Neuronal stem cell (in vitro differentiated cells): ENCODE data around the gene PGA4.
"Not testable (repeated sequence)": the region's sequence is repeated elsewhere in the genome, so short reads cannot be mapped to it uniquely, and the experiment has no call there.

Source experiments
- DNase-seq: peaks from one replicate; pipeline ENCODE4 v3.0.0-alpha.2; 2013; ENCODE audit warnings: low spot score
- H2AFZ ChIP-seq: one replicate; pipeline ENCODE4 v1.6.1; 2013; ENCODE audit warnings: mild to moderate bottlenecking, low read length, inconsistent platforms
- H2AK5ac ChIP-seq: 2 replicates; pipeline ENCODE4 v1.6.1; 2013; ENCODE audit warnings: low read depth, mild to moderate bottlenecking, inconsistent platforms, low read length, moderate library complexity, mixed read lengths
- H2BK120ac ChIP-seq: 2 replicates; pipeline ENCODE4 v1.6.1; 2013; ENCODE audit warnings: low read depth, mild to moderate bottlenecking, inconsistent platforms, low read length, moderate library complexity, mixed read lengths
- H2BK12ac ChIP-seq: one replicate; pipeline ENCODE4 v1.6.1; 2013; ENCODE audit warnings: low read length, inconsistent platforms
- H2BK15ac ChIP-seq: 2 replicates; pipeline ENCODE4 v1.6.1; 2013; ENCODE audit warnings: mild to moderate bottlenecking, low read length, inconsistent platforms, mixed read lengths
- H2BK5ac ChIP-seq: one replicate; pipeline ENCODE4 v1.6.1; 2013; ENCODE audit warnings: inconsistent platforms, mild to moderate bottlenecking, low read length, moderate library complexity
- H3K14ac ChIP-seq: one replicate; pipeline ENCODE4 v1.6.1; 2013; ENCODE audit warnings: low read length, inconsistent platforms
- H3K18ac ChIP-seq: 2 replicates; pipeline ENCODE4 v1.6.1; 2013; ENCODE audit warnings: low read length, inconsistent platforms
- H3K23ac ChIP-seq: 2 replicates; pipeline ENCODE4 v1.6.1; 2013; ENCODE audit warnings: low read depth, mild to moderate bottlenecking, mixed read lengths, low read length, inconsistent platforms; ENCODE audit not compliant: poor library complexity
- H3K27ac ChIP-seq: replicated peaks from 3 replicates; pipeline ENCODE4 v1.5.1; 2013; ENCODE audit warnings: low read length, inconsistent platforms
- H3K27me3 ChIP-seq, 3 experiments: 2 replicates each; pipeline ENCODE4 v1.6.1; 2013; ENCODE audit warnings: low read length in 3 of 3, mild to moderate bottlenecking in 2 of 3, inconsistent platforms in 1 of 3, low read depth in 1 of 3, mixed read lengths in 1 of 3, moderate library complexity in 1 of 3; ENCODE audit not compliant: control insufficient read depth in 3 of 3, insufficient read depth in 3 of 3
- H3K36me3 ChIP-seq, 2 donors: replicated peaks in 1 of 2; 2 replicates each; pipeline ENCODE4 v1.6.1; 2013; ENCODE audit warnings: low read length in 2 of 2; ENCODE audit not compliant: control insufficient read depth in 2 of 2, insufficient read depth in 2 of 2
- H3K4ac ChIP-seq: 2 replicates; pipeline ENCODE4 v1.6.1; 2013; ENCODE audit warnings: inconsistent platforms, mild to moderate bottlenecking, low read length, moderate library complexity
- H3K4me1 ChIP-seq, 2 donors: 1 replicate in 1 of 2; 2 replicates in 1 of 2; pipeline ENCODE4 v1.6.1; 2013; ENCODE audit warnings: low read length in 2 of 2, low read depth in 1 of 2; ENCODE audit not compliant: control insufficient read depth in 2 of 2, insufficient read depth in 1 of 2
- H3K4me2 ChIP-seq: one replicate; pipeline ENCODE4 v1.6.1; 2013; ENCODE audit warnings: mild to moderate bottlenecking, low read length, inconsistent platforms; ENCODE audit not compliant: insufficient read depth, poor library complexity, severe bottlenecking
- H3K4me3 ChIP-seq, 2 donors: 2 replicates each; pipeline ENCODE4 v1.5.1; 2013; ENCODE audit warnings: low read length in 2 of 2, mild to moderate bottlenecking in 2 of 2, inconsistent platforms in 1 of 2, moderate library complexity in 1 of 2
- H3K79me1 ChIP-seq: one replicate; pipeline ENCODE4 v1.6.1; 2013; ENCODE audit warnings: low read depth, mild to moderate bottlenecking, inconsistent platforms, low read length, moderate library complexity
- H3K9ac ChIP-seq: one replicate; pipeline ENCODE4 v1.6.1; 2013; ENCODE audit warnings: mild to moderate bottlenecking, low read depth, low read length, inconsistent platforms; ENCODE audit not compliant: poor library complexity
- H3K9me3 ChIP-seq, 2 donors: replicated peaks in 1 of 2; 2 replicates each; pipeline versions ENCODE3 to v1.6.1; 2013; ENCODE audit warnings: low read length in 2 of 2, mild to moderate bottlenecking in 2 of 2, inconsistent platforms in 1 of 2, low read depth in 1 of 2, mixed read lengths in 1 of 2, moderate library complexity in 1 of 2; ENCODE audit not compliant: control insufficient read depth in 2 of 2, insufficient read depth in 1 of 2
- H4K8ac ChIP-seq: one replicate; pipeline ENCODE4 v1.6.1; 2013; ENCODE audit warnings: low read depth, mild to moderate bottlenecking, inconsistent platforms, low read length, moderate library complexity
- H4K91ac ChIP-seq: one replicate; pipeline ENCODE4 v1.6.1; 2013; ENCODE audit warnings: low read length, low read depth, mild to moderate bottlenecking, inconsistent platforms; ENCODE audit not compliant: poor library complexity
- WGBS, 2 donors: extraction: QIAGEN DNeasy Blood & Tissue Kit; methylation state at CpG; one replicate each; pipeline ENCODE4 v1.1.7; 2013; ENCODE audit warnings: missing lambda C conversion rate in 2 of 2, mixed read lengths in 1 of 2; ENCODE audit not compliant: insufficient read length in 2 of 2, insufficient replicate concordance in 1 of 2; ENCODE audit errors: extremely low coverage in 2 of 2; 5-methylcytosine and 5-hydroxymethylcytosine counted together

PGA4 gene

GRCh38 chr11:61252332-61252731, 30.2 kb downstream of the PGA4 start:
- H3K27ac ChIP-seq, H3K4me1 ChIP-seq, H3K27me3 ChIP-seq, H3K9ac ChIP-seq, H3K9me3 ChIP-seq, H2AFZ ChIP-seq, H2BK15ac ChIP-seq, H4K91ac ChIP-seq, H3K4me3 ChIP-seq, H2AK5ac ChIP-seq, H3K14ac ChIP-seq, H3K79me1 ChIP-seq, H4K8ac ChIP-seq, H2BK120ac ChIP-seq, H3K4ac ChIP-seq, H2BK5ac ChIP-seq, H2BK12ac ChIP-seq, H3K4me2 ChIP-seq, H3K18ac ChIP-seq, DNase-seq, H3K23ac ChIP-seq, H3K36me3 ChIP-seq: not testable (repeated sequence)
- WGBS, 2 donors = no CpG with 5 or more reads among the region's 1 CpG

- no peak overlapping the region for H2BK5ac ChIP-seq
- H3K4ac ChIP-seq = no peak overlapping the region
- H2BK120ac ChIP-seq = no peak overlapping the region
- H3K4me1 ChIP-seq = no peaks in the 10 kb centered on the region
- H3K4me3 ChIP-seq = no peak overlapping the region
- no peak overlapping the region for H2AK5ac ChIP-seq
- no peak overlapping the region for H3K23ac ChIP-seq
- H3K27ac ChIP-seq = no peak overlapping the region
- WGBS, 2 donors = no CpG with 5 or more reads among the region's 12 CpGs
- no peaks in the 10 kb centered on the region for H3K9me3 ChIP-seq
- no peak overlapping the region for H3K9ac ChIP-seq
- H3K14ac ChIP-seq = no peak overlapping the region
- no peak overlapping the region for H4K91ac ChIP-seq
- H2BK12ac ChIP-seq = no peak overlapping the region
- no peaks in the 10 kb centered on the region for H3K27me3 ChIP-seq
- peaks cover 0 to 19% of the 10 kb centered on the region in 2 donors for H3K36me3 ChIP-seq
- H3K79me1 ChIP-seq = no peaks in the 10 kb centered on the region
- H3K4me2 ChIP-seq = no peak overlapping the region
- no peak overlapping the region for H4K8ac ChIP-seq
- H2AFZ ChIP-seq = no peak overlapping the region
- no peak overlapping the region for H2BK15ac ChIP-seq
- no peak overlapping the region for H3K18ac ChIP-seq
- peak; percentile 48 for DNase-seq
Observed at GRCh38 chr11:61254403-61255025, 32.4 kb downstream of the PGA4 start.

GRCh38 chr11:61256710-61257482, 34.7 kb downstream of the PGA4 start:
- H4K8ac ChIP-seq = no peak overlapping the region
- no peak overlapping the region for H3K4me2 ChIP-seq
- H3K23ac ChIP-seq = no peak overlapping the region
- H4K91ac ChIP-seq = no peak overlapping the region
- no peak overlapping the region for H2BK15ac ChIP-seq
- no peaks in the 10 kb centered on the region for H3K27me3 ChIP-seq
- no peak overlapping the region for H2BK120ac ChIP-seq
- no peaks in the 10 kb centered on the region for H3K4me1 ChIP-seq
- no peaks in the 10 kb centered on the region for H3K9me3 ChIP-seq
- H3K4ac ChIP-seq = no peak overlapping the region
- no peak overlapping the region for H2BK5ac ChIP-seq
- H2BK12ac ChIP-seq = no peak overlapping the region
- no peak overlapping the region for H3K27ac ChIP-seq
- DNase-seq = no peak
- H3K36me3 ChIP-seq = peaks cover 0 to 24% of the 10 kb centered on the region in 2 donors
- no peak overlapping the region for H3K4me3 ChIP-seq
- WGBS, 2 donors = no CpG with 5 or more reads among the region's 18 CpGs
- H2AFZ ChIP-seq = no peak overlapping the region
- no peak overlapping the region for H3K18ac ChIP-seq
- H2AK5ac ChIP-seq = no peak overlapping the region
- H3K9ac ChIP-seq = no peak overlapping the region
- H3K79me1 ChIP-seq = no peaks in the 10 kb centered on the region
- no peak overlapping the region for H3K14ac ChIP-seq

- Histone ChIP-seq H3K9ac (no peak overlapping the region), H2BK12ac (no peak overlapping the region), H3K79me1 (no peaks in the 10 kb centered on the region), H3K27me3 (no peaks in the 10 kb centered on the region), H4K91ac (no peak overlapping the region), H3K4me1 (no peaks in the 10 kb centered on the region), H3K4ac (no peak overlapping the region), H3K9me3 (no peaks in the 10 kb centered on the region), H3K27ac (no peak overlapping the region), H2BK5ac (no peak overlapping the region), H3K14ac (no peak overlapping the region), H3K4me2 (no peak overlapping the region), H2BK120ac (no peak overlapping the region), H2AFZ (no peak overlapping the region), H2AK5ac (no peak overlapping the region), H2BK15ac (no peak overlapping the region), H3K36me3 (peaks cover 0 to 27% of the 10 kb centered on the region in 2 donors), H3K4me3 (no peak overlapping the region), H3K23ac (no peak overlapping the region), H3K18ac (no peak overlapping the region), H4K8ac (no peak overlapping the region)
- DNase-seq = no peak
- WGBS, 2 donors = no CpG with 5 or more reads among the region's 9 CpGs
Observed at GRCh38 chr11:61258546-61258945, 36.4 kb downstream of the PGA4 start.
